Hematopoietic multipotent progenitor cell treated with erythropoietin and hydrocortisone succinate and interleukin-3 and kit ligand, for 8 days (in vitro differentiated cells): ENCODE measurements around the gene DYNC2LI1.

ENCODE experiments used
- DNase-seq: peaks from one replicate; pipeline ENCODE4 v3.0.0-alpha.2; 2015

DYNC2LI1 gene

GRCh38 chr2:43851011-43851980 is 77.5 kb downstream of the DYNC2LI1 start:
- DNase-seq, result no peak

GRCh38 chr2:43852196-43852730 is 78.4 kb downstream of the DYNC2LI1 start:
- no peak for DNase-seq

- no peak for DNase-seq
Observed at GRCh38 chr2:43853141-43854081, 79.6 kb downstream of the DYNC2LI1 start.

GRCh38 chr2:43854671-43855070 is 80.8 kb downstream of the DYNC2LI1 start:
- no peak for DNase-seq

GRCh38 chr2:43855292-43855691 is 81.5 kb downstream of the DYNC2LI1 start:
- DNase-seq, result no peak
